Measurements from ENCODE around the gene STAM.
A peak's percentile ranks its signal among the peaks of the same experiment; 100 is the strongest.
"Not testable (repeated sequence)": the region's sequence is repeated elsewhere in the genome, so short reads cannot be mapped to it uniquely, and the experiment has no call there.

STAM gene

GRCh38 chr10:17643755-17644484, at the start of gene STAM:
STAM (plus strand) TSS chr10:17644151; CDS start chr10:17644340, 189 bp downstream.
- peak; percentile 94 for DNase-seq

GRCh38 chr10:17597386-17597785, 46.6 kb upstream of the STAM start:
- no peak for DNase-seq

GRCh38 chr10:17599089-17599488, 44.9 kb upstream of the STAM start:
- DNase-seq, result peak; percentile 40

GRCh38 chr10:17605936-17606335, 38.0 kb upstream of the STAM start:
- no peak for DNase-seq

- DNase-seq, result no peak
Measured at GRCh38 chr10:17606547-17607040, 37.4 kb upstream of the STAM start.

GRCh38 chr10:17607060-17607459, 36.9 kb upstream of the STAM start:
- DNase-seq, result no peak

GRCh38 chr10:17607603-17608332, 36.2 kb upstream of the STAM start:
- DNase-seq, result peak; percentile 47

GRCh38 chr10:17609523-17610079, 34.4 kb upstream of the STAM start:
- DNase-seq, result no peak

- DNase-seq, result peak; percentile 52
Measured at GRCh38 chr10:17616403-17617030, 27.4 kb upstream of the STAM start.

- DNase-seq, result peak; percentile 76
Measured at GRCh38 chr10:17617031-17617911, 26.7 kb upstream of the STAM start, which contains the start of gene HACD1. HACD1 (minus strand) TSS chr10:17617374; CDS start chr10:17617339, 35 bp downstream.

GRCh38 chr10:17622061-17622460, 21.9 kb upstream of the STAM start:
- DNase-seq, result peak; percentile 36

GRCh38 chr10:17624996-17625395, 19.0 kb upstream of the STAM start:
- no peak for DNase-seq

GRCh38 chr10:17626656-17627055, 17.3 kb upstream of the STAM start:
- DNase-seq, result no peak

- not testable (repeated sequence) for DNase-seq
Measured at GRCh38 chr10:17632590-17632989, 11.4 kb upstream of the STAM start.

- no peak for DNase-seq
Measured at GRCh38 chr10:17633353-17633752, 10.6 kb upstream of the STAM start.

- DNase-seq, result no peak
Measured at GRCh38 chr10:17637869-17638268, 6.1 kb upstream of the STAM start.

- no peak for DNase-seq
Measured at GRCh38 chr10:17640331-17640816, 3.6 kb upstream of the STAM start.

- DNase-seq, result no peak
Measured at GRCh38 chr10:17643339-17643754, 604 bp upstream of the STAM start.

- DNase-seq, result no peak
Measured at GRCh38 chr10:17644485-17644943, 563 bp downstream of the STAM start.

- DNase-seq, result no peak
Measured at GRCh38 chr10:17645621-17646345, 1.8 kb downstream of the STAM start.

GRCh38 chr10:17647326-17647725, 3.4 kb downstream of the STAM start:
- no peak for DNase-seq
